NOMO-1 (cell line): ENCODE measurements around the gene LTBP1.
"Not testable (repeated sequence)": the region's sequence is repeated elsewhere in the genome, so short reads cannot be mapped to it uniquely, and the experiment has no call there.

Experiments used
- DNase-seq, 2 experiments: peaks; one replicate each; lab custom pipeline; 2025; ENCODE audit not compliant: unreplicated experiment in 2 of 2; lab: John Stamatoyannopoulos, UW

LTBP1 gene

GRCh38 chr2:33433279-33434235 lies 486.8 kb downstream of the LTBP1 start:
- DNase-seq: no peak

GRCh38 chr2:33435518-33435917 lies 488.8 kb downstream of the LTBP1 start:
- no peak for DNase-seq

GRCh38 chr2:33436083-33436482 lies 489.3 kb downstream of the LTBP1 start:
- DNase-seq: no peak

GRCh38 chr2:33437297-33437696 lies 490.5 kb downstream of the LTBP1 start:
- DNase-seq: no peak

GRCh38 chr2:33437815-33438214 lies 491.1 kb downstream of the LTBP1 start:
- no peak for DNase-seq

GRCh38 chr2:33441235-33441810 lies 494.6 kb downstream of the LTBP1 start:
- DNase-seq: peak in 1 of 2 experiments; percentile 19

GRCh38 chr2:33442052-33442451 lies 495.3 kb downstream of the LTBP1 start:
- not testable (repeated sequence) for DNase-seq

- DNase-seq: no peak
These were observed 495.9 kb downstream of the LTBP1 start for GRCh38 chr2:33442528-33443079.

GRCh38 chr2:33443274-33443829 lies 496.6 kb downstream of the LTBP1 start:
- DNase-seq: no peak

GRCh38 chr2:33444967-33445366 lies 498.2 kb downstream of the LTBP1 start:
- no peak for DNase-seq

GRCh38 chr2:33448220-33448899 lies 501.6 kb downstream of the LTBP1 start:
- DNase-seq: peak in 1 of 2 experiments; percentile 9
